Effector memory CD8-positive, alpha-beta T cell (primary cell): ENCODE data around the gene PIAS1.
"Not testable (repeated sequence)": the region's sequence is repeated elsewhere in the genome, so short reads cannot be mapped to it uniquely, and the experiment has no call there.

ENCODE experiments used
- ATAC-seq: fragments of 150-1000 bp; cut with Tn5 transposase; replicated peaks from 2 replicates; pipeline ENCODE4 v1.10.0; 2021; ENCODE audit warnings: mild to moderate bottlenecking, moderate library complexity
- DNase-seq, 3 experiments: peaks; one replicate each; pipeline ENCODE4 v3.0.0; 2021
- H3K27ac Mint-ChIP-seq, 2 donors: one replicate each; pipeline ENCODE4 v1.8.0; 2022; ENCODE audit warnings: mild to moderate bottlenecking in 2 of 2, mixed read lengths in 2 of 2, moderate library complexity in 2 of 2
- H3K27me3 Mint-ChIP-seq, 2 donors: one replicate each; pipeline ENCODE4 v1.8.0; 2022; ENCODE audit warnings: mixed read lengths in 2 of 2
- H3K36me3 Mint-ChIP-seq: one replicate; pipeline ENCODE4 v1.8.0; 2022; ENCODE audit warnings: mild to moderate bottlenecking, moderate library complexity, mixed read lengths; ENCODE audit not compliant: insufficient read depth
- H3K4me1 Mint-ChIP-seq, 2 donors: one replicate each; pipeline ENCODE4 v1.8.0; 2022; ENCODE audit warnings: low read depth in 2 of 2, mixed read lengths in 2 of 2
- H3K4me3 Mint-ChIP-seq, 2 donors: one replicate each; pipeline ENCODE4 v1.8.0; 2022; ENCODE audit warnings: mild to moderate bottlenecking in 2 of 2, mixed read lengths in 2 of 2, moderate library complexity in 2 of 2
- H3K9me3 Mint-ChIP-seq, 2 donors: one replicate each; pipeline ENCODE4 v1.8.0; 2022; ENCODE audit warnings: mixed read lengths in 2 of 2

PIAS1 gene

GRCh38 chr15:68201879-68202261, 147.8 kb downstream of the PIAS1 start:
- no peaks in the 10 kb centered on the region for H3K27me3 Mint-ChIP-seq
- ATAC-seq (no peak), DNase-seq (no peak)
- no peak overlapping the region for H3K4me3 Mint-ChIP-seq
- H3K36me3 Mint-ChIP-seq = peaks cover 4% of the 10 kb centered on the region
- H3K4me1 Mint-ChIP-seq = peaks cover 0 to 4% of the 10 kb centered on the region in 2 donors
- peak overlapping the region; percentile 8 to 85 for H3K27ac Mint-ChIP-seq
- no peaks in the 10 kb centered on the region for H3K9me3 Mint-ChIP-seq

GRCh38 chr15:68202994-68203393, 148.9 kb downstream of the PIAS1 start:
- not testable (repeated sequence) for H3K9me3 Mint-ChIP-seq, H3K27me3 Mint-ChIP-seq, H3K4me3 Mint-ChIP-seq, H3K4me1 Mint-ChIP-seq, H3K27ac Mint-ChIP-seq, ATAC-seq, DNase-seq, H3K36me3 Mint-ChIP-seq

DNA sequence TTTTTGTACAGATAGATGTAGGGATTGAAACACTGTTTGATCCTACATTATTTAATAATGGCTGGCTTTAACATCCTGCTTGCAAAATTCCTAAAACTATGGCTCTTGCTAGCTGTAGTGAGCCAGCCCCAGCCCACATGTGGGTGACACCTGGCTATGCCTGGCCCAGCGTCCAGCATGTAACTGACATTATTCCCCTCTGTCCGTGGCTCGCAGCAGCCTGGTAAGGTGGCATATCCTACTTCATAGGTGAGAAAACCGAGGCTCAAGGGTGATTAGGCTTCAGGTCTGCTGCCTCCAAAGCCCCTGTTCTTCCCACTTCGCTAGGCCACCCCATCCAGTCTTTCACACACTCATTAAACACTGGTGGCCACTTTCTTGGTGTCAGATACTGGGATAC, 149.4 kb downstream of the PIAS1 start:
- H3K27ac Mint-ChIP-seq = no peak overlapping the region

DNA sequence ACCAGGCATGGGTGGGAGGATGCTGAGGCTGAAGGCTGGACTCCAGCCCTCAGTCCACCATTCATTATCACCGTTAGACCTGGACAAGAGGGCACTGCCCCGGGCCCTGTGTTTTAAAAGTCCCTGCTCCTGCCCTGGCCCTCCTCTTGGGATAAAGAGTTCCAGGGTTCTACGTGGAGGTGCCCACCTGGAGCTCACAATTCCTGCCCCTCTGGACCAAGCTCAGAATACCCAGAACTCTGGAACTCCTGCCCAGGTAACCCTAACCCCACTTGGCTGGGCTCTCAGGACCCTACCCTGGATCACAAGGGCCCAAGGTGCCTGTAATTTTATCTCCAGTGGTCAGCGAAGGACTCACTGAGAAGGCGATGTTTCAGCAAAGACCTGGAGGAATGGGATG, 149.8 kb downstream of the PIAS1 start:
- Mint-ChIP-seq H3K9me3 (no peaks in the 10 kb centered on the region), H3K27me3 (no peaks in the 10 kb centered on the region), H3K4me1 (peaks cover 0 to 16% of the 10 kb centered on the region in 2 donors), H3K4me3 (no peak overlapping the region), H3K27ac (no peak overlapping the region), H3K36me3 (peaks cover 4% of the 10 kb centered on the region)
- ATAC-seq = no peak
- no peak for DNase-seq

More for the DNA sequence above, 149.4 kb downstream of the PIAS1 start:
- ATAC-seq (no peak), DNase-seq (no peak)
- no peaks in the 10 kb centered on the region for H3K27me3 Mint-ChIP-seq
- no peaks in the 10 kb centered on the region for H3K9me3 Mint-ChIP-seq
- peaks cover 4% of the 10 kb centered on the region for H3K36me3 Mint-ChIP-seq
- H3K4me1 Mint-ChIP-seq = peaks cover 0 to 11% of the 10 kb centered on the region in 2 donors
- H3K4me3 Mint-ChIP-seq = no peak overlapping the region

GRCh38 chr15:68204361-68204760, 150.2 kb downstream of the PIAS1 start:
- Mint-ChIP-seq H3K27ac (no peak overlapping the region), H3K36me3 (peaks cover 4% of the 10 kb centered on the region), H3K4me1 (peaks cover 0 to 19% of the 10 kb centered on the region in 2 donors), H3K4me3 (no peak overlapping the region), H3K9me3 (no peaks in the 10 kb centered on the region), H3K27me3 (no peaks in the 10 kb centered on the region)
- no peak for ATAC-seq
- no peak for DNase-seq

- peaks cover 4% of the 10 kb centered on the region for H3K36me3 Mint-ChIP-seq
- H3K4me1 Mint-ChIP-seq = peaks cover 3 to 25% of the 10 kb centered on the region in 2 donors
- peak within 1 kb of the TSS in 1 of 2 donors; percentile 54 for H3K4me3 Mint-ChIP-seq
- peak within 1 kb of the TSS in 1 of 2 donors; percentile 44 for H3K27ac Mint-ChIP-seq
- no peaks in the 10 kb centered on the region for H3K9me3 Mint-ChIP-seq
- H3K27me3 Mint-ChIP-seq = no peaks in the 10 kb centered on the region
- ATAC-seq (no peak), DNase-seq (no peak)
Observed at GRCh38 chr15:68204776-68205557, 150.9 kb downstream of the PIAS1 start, which contains the start of gene CALML4. CALML4 (minus strand) TSS chr15:68205332; CDS start chr15:68205247, 85 bp downstream.

DNA sequence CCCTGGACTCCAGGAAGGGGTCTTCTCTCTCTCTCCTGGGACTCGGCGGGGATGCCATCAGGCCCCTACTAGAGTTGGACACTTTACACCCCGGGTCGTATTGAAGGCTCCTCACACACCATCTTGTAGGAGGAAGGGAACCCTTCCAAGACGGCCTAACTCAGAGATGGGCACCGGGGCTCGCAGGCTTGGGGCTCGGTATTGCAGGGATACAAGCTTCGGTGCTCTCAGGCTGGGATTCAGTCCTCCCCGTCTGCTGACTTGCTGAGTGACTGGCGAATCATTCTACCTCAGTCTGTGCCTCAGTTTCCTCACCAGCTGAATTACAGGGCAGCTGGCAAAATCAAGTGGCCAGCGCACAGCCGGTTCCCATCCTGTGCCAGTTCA, 151.4 kb downstream of the PIAS1 start:
- H3K4me3 Mint-ChIP-seq = peak overlapping the region in 1 of 2 donors; percentile 54
- H3K27ac Mint-ChIP-seq = peak overlapping the region in 1 of 2 donors; percentile 44
- H3K9me3 Mint-ChIP-seq = no peaks in the 10 kb centered on the region
- H3K27me3 Mint-ChIP-seq = no peaks in the 10 kb centered on the region
- ATAC-seq (no peak), DNase-seq (no peak)
- peaks cover 3 to 28% of the 10 kb centered on the region in 2 donors for H3K4me1 Mint-ChIP-seq
- H3K36me3 Mint-ChIP-seq = peaks cover 4% of the 10 kb centered on the region

DNA sequence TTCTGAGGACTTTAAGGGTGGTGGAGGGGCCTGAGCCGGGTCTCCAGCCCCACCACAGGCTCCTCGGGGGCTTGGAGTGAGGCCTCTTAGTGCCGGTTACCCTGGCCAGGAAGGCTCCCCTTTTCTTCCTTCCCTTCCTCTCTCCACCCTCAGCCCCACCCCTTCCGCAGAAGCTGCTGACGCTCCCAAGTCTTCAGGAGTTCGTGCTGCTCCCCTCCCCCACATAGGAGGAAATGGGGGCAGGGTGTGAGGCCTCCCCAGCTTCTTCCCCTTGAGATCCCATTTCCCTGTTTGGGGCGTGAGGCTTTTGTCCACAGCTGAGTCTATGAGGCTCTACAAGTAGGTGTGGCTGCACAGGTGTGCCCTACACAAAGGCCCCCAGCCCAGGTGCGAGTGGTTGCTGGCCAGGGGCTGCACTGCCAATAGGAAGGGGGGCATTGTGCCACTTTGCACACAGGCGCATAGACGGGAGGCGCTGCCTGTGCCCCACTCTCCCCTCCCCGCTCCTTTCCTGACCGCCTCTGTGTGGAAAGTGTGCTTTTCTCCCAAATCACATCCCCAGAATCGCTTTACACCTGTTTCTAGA, 151.9 kb downstream of the PIAS1 start:
- peak overlapping the region in 1 of 2 donors; percentile 54 for H3K4me3 Mint-ChIP-seq

DNA sequence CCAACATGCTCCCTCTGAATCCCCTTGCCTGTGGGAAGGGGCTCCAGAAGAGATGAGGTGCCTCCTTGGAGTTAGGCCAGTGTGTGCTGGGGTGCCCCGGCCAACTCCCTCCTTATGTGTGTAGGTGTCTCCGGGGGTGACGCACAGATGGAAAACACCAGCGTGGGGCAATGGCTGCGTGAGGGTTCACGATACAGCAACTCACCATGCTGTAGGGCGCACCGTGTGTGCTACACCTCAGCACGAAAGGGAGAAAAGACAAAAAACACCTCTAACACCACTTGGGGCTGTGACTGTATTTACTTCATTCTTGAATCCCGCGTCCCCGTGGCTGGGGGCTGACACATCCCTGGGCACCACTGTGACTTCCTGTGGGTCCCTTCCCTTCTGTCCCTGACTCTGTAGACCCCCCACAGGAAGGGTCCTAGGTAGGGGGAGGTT, 152.6 kb downstream of the PIAS1 start:
- Mint-ChIP-seq H3K36me3 (peaks cover 4% of the 10 kb centered on the region), H3K27ac (peak overlapping the region in 1 of 2 donors; percentile 44), H3K4me1 (peaks cover 3 to 28% of the 10 kb centered on the region in 2 donors), H3K9me3 (no peaks in the 10 kb centered on the region), H3K4me3 (no peak overlapping the region), H3K27me3 (no peaks in the 10 kb centered on the region)
- no peak for DNase-seq
- ATAC-seq = peak; percentile 13

More for the DNA sequence above, 151.9 kb downstream of the PIAS1 start:
- Mint-ChIP-seq H3K36me3 (peaks cover 4% of the 10 kb centered on the region), H3K27me3 (no peaks in the 10 kb centered on the region), H3K27ac (peak overlapping the region in 1 of 2 donors; percentile 44), H3K4me1 (peaks cover 3 to 28% of the 10 kb centered on the region in 2 donors), H3K9me3 (no peaks in the 10 kb centered on the region)
- ATAC-seq (no peak), DNase-seq (no peak)

GRCh38 chr15:68207176-68207935, 153.2 kb downstream of the PIAS1 start:
- peak overlapping the region in 1 of 2 donors; percentile 75 for H3K27ac Mint-ChIP-seq
- peak overlapping the region in 1 of 2 donors; percentile 27 for H3K4me3 Mint-ChIP-seq
- peaks cover 3 to 28% of the 10 kb centered on the region in 2 donors for H3K4me1 Mint-ChIP-seq
- H3K27me3 Mint-ChIP-seq = no peaks in the 10 kb centered on the region
- peak; percentile 52 for ATAC-seq
- no peak for DNase-seq
- H3K9me3 Mint-ChIP-seq = no peaks in the 10 kb centered on the region
- H3K36me3 Mint-ChIP-seq = peaks cover 4% of the 10 kb centered on the region

DNA sequence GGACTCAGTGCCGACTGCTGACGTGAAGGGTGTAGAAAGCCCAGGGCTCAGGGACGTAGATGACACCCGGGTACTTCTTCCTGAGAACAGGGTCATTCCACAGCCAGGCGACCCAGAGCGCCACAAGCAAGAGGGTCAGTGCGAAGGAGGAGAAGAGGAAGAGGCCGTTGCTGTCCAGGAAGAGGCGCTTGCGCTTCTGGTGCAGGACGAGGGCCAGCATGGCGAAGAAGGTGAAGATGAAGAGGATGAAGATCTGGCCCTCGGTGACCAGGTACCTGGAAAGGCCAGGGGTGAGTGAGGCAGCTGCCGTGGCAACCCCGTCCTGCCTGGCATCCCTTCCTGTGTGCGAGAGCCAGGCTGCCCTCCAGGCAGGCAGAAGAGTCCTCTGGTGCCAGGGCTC, 154.0 kb downstream of the PIAS1 start:
- Mint-ChIP-seq H3K27ac (peak overlapping the region in 1 of 2 donors; percentile 75), H3K4me3 (peak overlapping the region in 1 of 2 donors; percentile 2), H3K4me1 (peaks cover 3 to 28% of the 10 kb centered on the region in 2 donors), H3K36me3 (peaks cover 5% of the 10 kb centered on the region), H3K9me3 (no peaks in the 10 kb centered on the region), H3K27me3 (no peaks in the 10 kb centered on the region)
- ATAC-seq = no peak
- no peak for DNase-seq

DNA sequence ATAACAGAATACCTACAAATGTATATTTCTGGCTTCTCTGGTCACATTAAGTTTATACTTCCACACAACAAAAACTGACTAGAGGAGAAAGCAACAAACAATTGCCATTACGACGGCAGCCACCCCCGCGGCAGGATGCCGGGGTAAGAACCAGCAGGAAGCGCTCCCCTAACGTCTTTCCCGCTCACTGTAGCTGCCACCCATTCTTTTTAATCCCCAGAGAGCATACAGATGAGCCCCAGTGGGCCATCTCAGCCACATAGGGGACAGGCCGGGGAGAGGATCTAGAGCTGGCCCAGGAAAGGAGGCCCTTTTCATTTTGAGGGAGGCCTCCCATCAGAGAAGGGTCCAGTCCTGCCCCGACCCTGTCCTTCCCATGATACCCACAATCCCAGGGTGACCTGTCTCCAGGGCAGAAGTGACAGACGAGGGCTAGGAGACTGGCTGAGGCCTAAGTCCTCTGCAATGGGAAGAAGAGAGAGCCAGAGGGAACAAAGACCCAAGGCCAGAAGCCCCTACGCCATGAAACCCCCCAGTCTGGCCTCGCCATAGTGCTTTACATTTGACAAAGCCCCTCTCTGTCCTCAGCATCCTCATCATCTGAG, 154.6 kb downstream of the PIAS1 start:
- Mint-ChIP-seq H3K4me3 (peak overlapping the region in 1 of 2 donors; percentile 63), H3K27me3 (no peaks in the 10 kb centered on the region), H3K27ac (peak overlapping the region; percentile 69 to 75), H3K36me3 (peaks cover 8% of the 10 kb centered on the region), H3K9me3 (no peaks in the 10 kb centered on the region), H3K4me1 (peaks cover 3 to 28% of the 10 kb centered on the region in 2 donors)
- DNase-seq = no peak
- no peak for ATAC-seq

GRCh38 chr15:68209272-68209671, 155.2 kb downstream of the PIAS1 start:
- H3K36me3 Mint-ChIP-seq = peaks cover 8% of the 10 kb centered on the region
- DNase-seq (no peak), ATAC-seq (peak; percentile 20)
- H3K9me3 Mint-ChIP-seq = no peaks in the 10 kb centered on the region
- no peaks in the 10 kb centered on the region for H3K27me3 Mint-ChIP-seq
- peak overlapping the region; percentile 69 to 75 for H3K27ac Mint-ChIP-seq
- peaks cover 7 to 28% of the 10 kb centered on the region in 2 donors for H3K4me1 Mint-ChIP-seq
- H3K4me3 Mint-ChIP-seq = peak overlapping the region in 1 of 2 donors; percentile 63
